Esophagus squamous epithelium (tissue), 4 donors: ENCODE results near the gene SPATA25.

Experiments
- POLR2A ChIP-seq, 4 donors: fragments of 450-650 bp; IDR thresholded peaks; one replicate each; pipeline ENCODE4 v1.6.1; 2017; ENCODE audit warnings: antibody characterized with exemption in 4 of 4, mild to moderate bottlenecking in 4 of 4, moderate library complexity in 3 of 4
- TF ChIP-seq, protein P1 (sequence below), 6 experiments: fragments of 450-650 bp in 4 of 6; fragments of 200-600 bp in 2 of 6; sonication (generic) in 2 of 6; IDR thresholded peaks; one replicate each; pipeline ENCODE4 v1.5.1; 2016 to 2019; ENCODE audit warnings: antibody characterized with exemption in 6 of 6, mild to moderate bottlenecking in 4 of 6, moderate library complexity in 4 of 6

DNA sequence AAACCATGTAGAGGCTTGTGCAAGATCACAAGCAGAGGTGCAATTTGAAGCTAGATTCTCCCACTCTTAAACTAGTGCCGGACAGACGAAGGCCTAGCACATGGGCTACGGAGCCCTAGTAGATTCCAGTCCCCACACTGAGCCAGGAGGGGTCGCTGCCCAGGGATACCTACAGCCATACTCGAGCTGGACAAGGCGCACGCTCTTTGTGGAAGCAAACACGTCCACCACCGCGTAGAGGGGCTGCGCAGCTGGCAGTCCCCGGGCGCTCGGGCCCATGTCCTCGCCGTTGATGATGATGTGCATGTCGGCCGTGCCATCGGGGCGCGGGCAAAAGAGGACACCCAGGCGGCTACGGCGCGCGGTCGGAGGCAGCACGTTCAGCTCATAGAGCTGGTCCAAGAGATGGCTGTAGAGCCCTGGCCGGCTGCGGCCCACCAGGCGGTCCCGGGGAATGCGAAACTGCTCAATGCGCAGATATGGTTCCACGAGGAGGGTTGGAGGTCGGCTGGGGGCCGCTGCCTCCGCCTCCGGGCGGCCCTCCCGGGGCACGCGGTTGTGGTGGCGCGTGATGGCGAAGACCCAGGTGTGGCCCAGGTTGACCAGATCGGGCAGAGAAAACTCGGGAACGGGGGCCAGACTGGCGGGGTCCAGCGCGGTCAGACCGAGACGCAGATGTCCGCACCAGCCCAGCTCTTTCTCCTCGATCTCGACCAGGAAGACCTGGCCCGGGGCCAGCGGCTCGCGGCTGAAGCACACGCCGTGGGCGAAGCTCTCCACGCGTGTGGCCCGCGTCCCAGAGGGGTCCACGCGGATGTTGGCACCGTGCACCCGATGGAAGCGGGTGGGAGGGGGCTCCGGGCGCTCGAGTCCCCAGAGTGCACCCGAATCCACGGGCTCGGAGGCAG is 2.9 kb upstream of the SPATA25 start:
- TF ChIP-seq, protein P1, sequence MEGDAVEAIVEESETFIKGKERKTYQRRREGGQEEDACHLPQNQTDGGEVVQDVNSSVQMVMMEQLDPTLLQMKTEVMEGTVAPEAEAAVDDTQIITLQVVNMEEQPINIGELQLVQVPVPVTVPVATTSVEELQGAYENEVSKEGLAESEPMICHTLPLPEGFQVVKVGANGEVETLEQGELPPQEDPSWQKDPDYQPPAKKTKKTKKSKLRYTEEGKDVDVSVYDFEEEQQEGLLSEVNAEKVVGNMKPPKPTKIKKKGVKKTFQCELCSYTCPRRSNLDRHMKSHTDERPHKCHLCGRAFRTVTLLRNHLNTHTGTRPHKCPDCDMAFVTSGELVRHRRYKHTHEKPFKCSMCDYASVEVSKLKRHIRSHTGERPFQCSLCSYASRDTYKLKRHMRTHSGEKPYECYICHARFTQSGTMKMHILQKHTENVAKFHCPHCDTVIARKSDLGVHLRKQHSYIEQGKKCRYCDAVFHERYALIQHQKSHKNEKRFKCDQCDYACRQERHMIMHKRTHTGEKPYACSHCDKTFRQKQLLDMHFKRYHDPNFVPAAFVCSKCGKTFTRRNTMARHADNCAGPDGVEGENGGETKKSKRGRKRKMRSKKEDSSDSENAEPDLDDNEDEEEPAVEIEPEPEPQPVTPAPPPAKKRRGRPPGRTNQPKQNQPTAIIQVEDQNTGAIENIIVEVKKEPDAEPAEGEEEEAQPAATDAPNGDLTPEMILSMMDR (IDR thresholded peaks at IDR 0.05) = peak in 5 of 6 experiments; percentile 30 to 48 (median 47)
- no peak for TF ChIP-seq POLR2A (IDR thresholded peaks at IDR 0.05)
